Mucosa of gallbladder (tissue), 1 donor: ENCODE measurements around the gene FPR3. TPM values are rescaled to one million over a fixed set of nuclear protein-coding genes. Genes with fewer than 3 reads are reported as not detected.
"Not testable (repeated sequence)": the region's sequence is repeated elsewhere in the genome, so short reads cannot be mapped to it uniquely, and the experiment has no call there.

ENCODE experiments used
- DNase-seq: peaks from one replicate; pipeline ENCODE4 v3.0.0-alpha.2; 2020; ENCODE audit warnings: low spot score
- total RNA-seq: library from RNA; stranded (reverse); gene quantifications from one replicate; pipeline ENCODE4 v1.2.1, GENCODE V29; 2021
- donor health status: DM: no; HTN: no; CAD: no.

Gene FPR3, protein sequence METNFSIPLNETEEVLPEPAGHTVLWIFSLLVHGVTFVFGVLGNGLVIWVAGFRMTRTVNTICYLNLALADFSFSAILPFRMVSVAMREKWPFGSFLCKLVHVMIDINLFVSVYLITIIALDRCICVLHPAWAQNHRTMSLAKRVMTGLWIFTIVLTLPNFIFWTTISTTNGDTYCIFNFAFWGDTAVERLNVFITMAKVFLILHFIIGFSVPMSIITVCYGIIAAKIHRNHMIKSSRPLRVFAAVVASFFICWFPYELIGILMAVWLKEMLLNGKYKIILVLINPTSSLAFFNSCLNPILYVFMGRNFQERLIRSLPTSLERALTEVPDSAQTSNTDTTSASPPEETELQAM
- 7.0 TPM for total RNA-seq

- no peak for DNase-seq
Observed at GRCh38 chr19:51794885-51795490, at the start of gene FPR3. Gene FPR3 (plus strand): TSS chr19:51795157. CDS start chr19:51823749, 28,592 bp downstream.

DNA sequence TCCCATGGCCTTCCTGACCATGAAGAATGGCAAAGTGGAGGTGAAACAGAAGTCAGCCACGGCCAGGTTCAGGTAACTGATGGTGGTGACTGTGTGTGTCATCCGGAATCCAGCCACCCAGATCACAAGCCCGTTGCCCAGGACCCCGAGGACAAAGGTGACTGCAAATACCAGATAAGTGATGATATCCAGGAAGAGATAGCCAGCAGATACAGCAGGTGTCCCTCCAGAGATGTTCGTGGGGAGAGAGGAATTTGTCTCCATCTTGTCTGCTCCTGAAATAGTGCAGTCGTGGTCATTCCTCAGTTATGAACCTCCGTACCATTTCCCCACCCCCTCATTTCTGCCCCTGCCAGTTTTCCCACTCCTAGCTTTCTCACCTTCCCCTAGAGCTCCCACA lies 48.2 kb upstream of the FPR3 start:
- no peak for DNase-seq

DNA sequence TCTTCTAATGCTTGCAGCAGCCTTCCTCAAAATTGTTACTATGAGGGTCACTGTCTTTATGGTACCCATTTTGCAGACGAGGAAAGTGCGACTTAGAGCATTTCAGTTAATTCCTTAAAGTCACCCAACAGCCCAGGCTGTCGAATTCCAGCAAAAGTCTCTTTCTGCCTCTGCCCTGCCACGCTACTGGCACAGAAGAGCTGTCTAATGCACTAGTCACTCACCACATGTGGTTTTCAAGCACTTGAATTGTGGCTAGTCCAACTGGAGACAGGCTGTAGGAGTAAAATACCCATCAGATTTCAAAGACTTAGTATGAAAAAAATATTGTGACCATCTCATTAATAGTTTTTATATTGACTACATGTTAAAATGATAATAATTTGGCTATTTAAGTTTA lies 45.0 kb upstream of the FPR3 start:
- no peak for DNase-seq

DNA sequence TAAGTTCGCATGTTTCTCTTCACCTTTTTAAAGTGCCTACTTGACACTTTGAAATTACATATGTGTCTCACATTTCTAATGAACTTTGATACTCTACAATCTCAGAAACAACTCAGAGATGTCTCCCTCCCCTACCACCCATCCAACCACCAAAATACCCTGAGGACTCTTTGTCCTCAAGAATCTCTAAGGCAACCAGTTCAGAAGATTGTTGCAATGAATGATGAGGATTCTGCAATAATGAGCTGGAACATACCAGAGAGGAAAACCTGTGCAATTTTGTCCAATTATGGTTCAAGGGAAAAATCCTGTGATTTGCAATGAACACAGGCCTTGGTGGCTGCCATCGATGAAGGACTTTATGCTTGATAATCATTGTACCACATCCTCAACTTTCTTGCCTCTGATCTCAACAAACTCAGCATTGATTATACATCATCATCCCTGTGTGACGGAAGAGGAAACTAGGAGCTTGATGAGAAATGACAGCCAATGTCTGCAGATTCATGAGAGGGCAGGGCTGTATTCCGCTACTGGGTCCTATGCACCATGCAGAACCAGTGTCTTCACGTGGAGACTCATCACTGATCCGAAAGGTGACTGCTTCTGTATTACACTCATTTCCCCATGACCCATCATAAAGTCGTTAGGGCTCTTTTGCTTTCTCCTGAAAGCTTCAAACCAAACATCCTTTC lies 44.4 kb upstream of the FPR3 start:
- no peak for DNase-seq

- no peak for DNase-seq
Observed at GRCh38 chr19:51751655-51752054, 43.3 kb upstream of the FPR3 start, which contains the start of gene FPR1. Gene FPR1 (minus strand): TSS chr19:51751878. CDS start chr19:51746994, 4,884 bp downstream.

GRCh38 chr19:51754109-51754508 lies 40.8 kb upstream of the FPR3 start:
- DNase-seq = no peak

GRCh38 chr19:51754770-51755169 lies 40.2 kb upstream of the FPR3 start:
- no peak for DNase-seq

- no peak for DNase-seq
Observed at GRCh38 chr19:51755571-51755970, 39.4 kb upstream of the FPR3 start.

DNA sequence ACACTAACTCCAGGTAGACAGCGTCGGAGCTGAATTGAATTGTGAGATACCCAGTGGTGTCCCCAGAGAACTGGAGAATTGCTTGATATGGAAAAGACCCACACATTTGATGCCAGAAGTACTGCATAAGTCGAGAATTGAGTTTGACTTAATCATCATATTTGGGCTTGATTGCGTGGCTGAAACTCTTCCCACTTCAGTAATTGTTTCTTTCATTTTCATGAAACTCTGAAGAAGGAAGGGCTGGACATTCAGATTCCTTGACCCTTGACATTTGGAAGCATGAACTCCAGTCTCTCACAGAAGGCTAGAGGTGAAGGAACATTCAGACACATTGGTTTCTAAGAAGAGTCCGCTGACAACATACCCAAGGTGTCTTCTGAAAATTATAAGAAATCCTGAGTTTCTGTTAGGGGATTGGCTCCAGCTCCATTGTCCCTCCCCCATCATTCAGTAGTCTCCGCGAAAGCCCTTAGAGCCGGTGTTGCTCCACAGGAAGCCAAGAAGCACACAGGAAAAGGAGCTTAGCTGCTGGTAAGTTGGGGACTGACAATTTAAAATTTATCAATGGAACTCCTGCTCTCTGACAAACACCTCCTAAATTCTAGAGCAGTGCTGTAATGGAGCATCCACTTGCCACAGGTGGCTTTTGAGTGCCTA lies 34.1 kb upstream of the FPR3 start, which contains the start of gene FPR2:
TSS of gene FPR2 (plus strand) at position 484 of the 660 bp plus-strand sequence. CDS start 7,479 bp downstream, outside the sequence.
- DNase-seq = no peak

DNA sequence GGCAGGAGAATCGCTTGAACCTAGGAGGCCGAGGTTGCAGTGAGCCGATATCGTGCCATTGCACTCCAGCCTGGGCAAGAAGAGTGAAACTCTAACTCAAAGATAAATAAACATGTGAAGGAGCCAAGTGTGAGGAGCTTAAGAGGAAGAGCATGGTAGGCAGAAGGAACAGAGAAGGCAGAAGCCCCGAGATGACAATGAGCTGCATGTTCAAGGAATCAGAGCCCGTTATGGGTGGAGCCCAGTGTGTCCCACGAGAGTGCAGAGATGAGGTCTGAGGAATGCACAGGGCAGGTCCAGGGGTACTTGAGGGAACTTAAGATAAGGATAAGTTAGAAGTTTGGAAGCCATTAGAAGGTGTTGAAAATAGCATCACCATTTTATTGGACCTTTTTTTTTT lies 33.3 kb upstream of the FPR3 start:
- no peak for DNase-seq

- no peak for DNase-seq
Observed at GRCh38 chr19:51765086-51765485, 29.9 kb upstream of the FPR3 start.

- DNase-seq = no peak
Observed at GRCh38 chr19:51766461-51766860, 28.5 kb upstream of the FPR3 start.

DNA sequence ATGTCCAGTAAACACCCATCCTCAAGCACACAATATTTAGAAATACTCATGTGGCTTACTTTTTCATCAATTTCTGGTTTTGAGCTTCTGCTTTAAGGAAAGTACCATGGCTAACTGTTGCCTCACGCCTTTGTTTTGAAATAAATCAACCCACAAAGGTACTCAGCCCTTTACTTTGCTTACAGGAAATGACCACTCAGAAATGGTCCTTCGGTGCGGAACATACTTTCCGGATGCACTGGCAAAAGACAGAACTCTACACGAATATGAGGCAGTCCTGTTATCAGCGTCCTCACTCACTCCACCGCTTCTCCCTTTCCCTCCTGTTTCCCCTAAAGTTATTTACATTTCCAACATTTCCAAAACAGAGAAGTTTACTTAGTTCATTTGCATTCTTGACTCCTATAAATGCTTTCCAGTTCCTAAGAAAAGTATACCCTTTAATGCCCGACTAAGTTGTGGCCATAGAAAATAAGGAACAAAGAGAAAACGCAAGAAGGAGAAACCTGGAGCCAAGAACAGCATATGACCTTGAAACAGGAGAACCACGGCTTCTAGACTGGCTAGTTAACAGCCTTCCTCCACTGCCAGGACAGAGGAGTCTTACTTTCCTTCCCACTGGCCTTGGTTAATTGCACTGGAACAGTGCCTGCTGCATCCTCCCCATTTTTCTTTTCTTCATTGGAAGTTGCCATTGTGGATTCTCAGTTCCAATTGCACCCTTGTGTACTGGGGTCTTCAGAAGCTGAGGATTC lies 23.4 kb upstream of the FPR3 start:
- no peak for DNase-seq

DNA sequence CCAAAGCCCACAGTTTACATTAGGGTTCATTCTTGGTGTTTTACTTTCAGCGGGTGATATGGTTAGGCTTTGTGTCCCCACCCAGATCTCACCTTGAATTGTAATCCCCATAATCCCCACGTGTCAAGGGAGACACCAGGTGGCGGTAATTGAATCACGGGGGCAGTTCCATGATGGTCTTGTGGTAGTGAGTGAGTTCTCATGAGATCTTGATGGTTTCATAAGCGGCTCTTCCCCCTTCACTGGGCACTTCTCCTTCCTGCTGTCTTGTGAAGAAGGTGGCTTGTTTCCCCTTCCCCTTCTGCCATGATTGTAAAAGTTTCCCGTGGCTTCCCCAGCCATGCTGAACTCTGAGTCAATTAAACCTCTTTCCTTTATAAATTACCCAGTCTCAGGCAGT lies 22.0 kb upstream of the FPR3 start:
- no peak for DNase-seq

DNA sequence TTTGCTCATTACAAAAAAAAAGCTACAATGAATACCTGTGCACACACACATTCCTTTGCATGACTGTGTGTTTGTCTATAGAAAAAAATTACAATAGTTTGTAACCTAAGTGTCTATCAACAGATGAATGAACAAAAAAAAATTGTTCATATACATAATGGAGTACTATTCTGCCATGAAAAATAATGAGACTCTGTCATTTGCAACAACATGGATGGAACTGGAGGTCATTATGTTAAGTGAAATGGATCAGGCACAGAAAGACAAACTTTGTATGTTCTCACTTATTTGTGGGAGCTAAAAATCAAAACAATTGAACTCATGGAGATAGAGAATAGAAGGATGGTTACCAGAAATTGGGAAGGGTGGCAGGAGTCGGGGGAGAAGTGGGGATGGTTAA lies 18.4 kb upstream of the FPR3 start:
- not testable (repeated sequence) for DNase-seq

DNA sequence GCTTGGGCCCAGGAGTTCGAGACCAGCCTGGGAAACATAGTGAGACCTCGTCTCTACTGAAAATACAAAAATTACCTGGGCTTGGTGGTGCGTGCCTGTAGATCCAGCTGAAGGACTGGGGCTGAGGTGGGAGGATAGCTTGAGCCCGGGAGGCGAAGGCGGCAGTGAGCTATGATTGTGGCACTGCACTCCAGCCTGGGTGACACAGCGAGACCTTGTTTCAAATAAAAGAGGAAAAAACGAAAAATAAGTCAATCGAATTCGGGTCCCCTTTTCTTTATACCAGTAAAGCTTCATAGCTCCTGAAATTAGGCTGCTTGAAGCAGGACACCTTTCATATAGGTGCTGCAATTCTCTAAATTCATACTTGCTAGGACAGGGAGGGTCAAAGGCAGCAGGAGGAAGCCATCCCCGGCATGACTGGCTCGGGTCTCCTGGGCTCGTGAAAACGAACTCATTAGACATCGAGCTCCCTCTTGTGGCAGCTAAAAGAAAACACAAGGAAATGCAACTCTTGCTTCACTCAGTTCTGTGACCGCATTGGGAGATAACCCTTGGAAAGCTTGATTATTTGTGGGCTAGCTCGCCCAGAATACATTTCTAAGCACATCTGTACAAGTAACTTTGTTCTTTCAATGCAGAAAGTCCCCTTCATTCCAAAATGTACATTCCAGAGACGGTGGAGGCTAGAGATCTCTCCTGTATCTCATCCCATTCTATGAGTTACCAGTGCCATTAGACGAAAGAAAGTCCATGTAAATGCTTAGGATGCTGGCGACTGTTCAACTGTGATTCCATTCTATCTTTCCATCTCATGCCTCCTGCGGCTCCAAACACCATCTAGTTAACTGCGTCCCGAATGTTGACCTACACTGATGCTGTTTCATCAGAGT lies 17.1 kb upstream of the FPR3 start:
- peak; percentile 68 for DNase-seq

GRCh38 chr19:51779181-51779580 lies 15.8 kb upstream of the FPR3 start:
- DNase-seq = no peak

DNA sequence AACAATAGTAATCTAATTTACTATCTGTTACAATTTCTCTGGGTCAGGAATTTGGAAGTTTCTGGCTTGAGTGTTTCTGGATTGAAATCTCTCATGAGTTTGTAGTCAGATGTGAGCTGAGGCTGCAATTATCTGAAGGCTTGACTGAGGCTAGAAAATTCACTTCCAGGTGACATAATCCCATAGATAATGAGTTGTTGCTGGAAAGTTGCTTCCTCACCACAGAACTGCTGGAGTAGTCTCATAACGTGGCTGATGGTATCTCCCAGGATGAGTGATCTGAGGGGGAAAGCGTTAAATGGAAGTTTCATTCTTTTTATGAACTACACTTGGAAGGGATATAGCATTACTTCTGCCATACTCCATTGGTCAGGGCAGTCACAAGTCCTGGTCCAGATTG lies 15.3 kb upstream of the FPR3 start:
- DNase-seq = no peak

DNA sequence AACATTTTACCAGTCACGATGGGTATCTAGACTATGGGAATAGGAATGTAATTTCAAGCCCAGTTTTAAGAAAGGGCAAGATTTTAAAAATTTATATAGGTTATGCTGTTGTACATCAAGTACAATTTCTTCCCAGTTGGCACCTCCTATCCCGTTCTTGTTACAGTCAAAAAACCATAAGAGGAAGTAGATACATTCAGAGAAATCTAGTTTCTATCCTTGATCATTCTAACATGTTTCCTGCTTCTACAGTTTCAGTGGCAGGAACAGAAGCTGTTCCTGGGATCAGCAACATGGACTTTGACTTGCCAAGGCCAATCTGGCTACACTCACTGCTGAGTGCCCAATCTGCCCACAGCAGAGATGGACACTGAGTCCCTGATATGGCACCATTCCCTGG lies 14.7 kb upstream of the FPR3 start:
- DNase-seq = no peak

DNA sequence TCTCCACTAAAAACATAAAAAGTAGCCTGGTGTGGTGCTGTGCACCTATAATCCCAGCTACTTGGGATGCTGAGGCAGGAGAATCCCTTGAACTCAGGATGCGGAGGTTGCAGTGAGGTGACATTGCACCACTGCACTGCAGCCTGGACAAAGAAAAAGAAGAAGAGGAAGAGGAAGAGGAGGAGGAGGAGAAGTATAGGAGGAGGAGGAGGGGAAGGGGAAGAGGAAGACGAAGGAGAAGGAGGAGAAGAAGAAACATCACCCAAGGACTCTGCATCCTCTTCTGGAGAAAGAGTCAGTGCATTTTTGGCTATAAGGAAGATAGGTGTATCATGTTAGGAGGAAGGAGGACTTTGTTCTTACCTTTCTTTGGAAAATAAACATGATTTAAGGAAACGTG lies 13.0 kb upstream of the FPR3 start:
- no peak for DNase-seq
